SK-N-SH (cell line): ENCODE data around the gene ARHGAP10. TPM values are rescaled to one million over a fixed set of nuclear protein-coding genes. Genes with fewer than 3 reads are reported as not detected.

ENCODE experiments used
- CTCF ChIA-PET: fragments of 300-600, 350-600 bp; formaldehyde crosslinking; extraction: SDS; loops from one replicate; lab custom pipeline; 2021; lab: Yijun Ruan, JAX
- POLR2A ChIA-PET: fragments of 350-600 bp; sonication (Branson Sonifier 250); formaldehyde crosslinking; extraction: SDS; loops from one replicate; lab custom pipeline; 2020; ENCODE audit warnings: antibody characterized with exemption, inconsistent platforms; lab: Yijun Ruan, JAX
- DNase-seq: peaks from one replicate; pipeline ENCODE4 v3.0.0; 2012
- H2AFZ ChIP-seq: fragments of 200-600 bp; sonication (generic); 2 replicates; pipeline ENCODE4 v1.8.1; 2016; ENCODE audit warnings: antibody characterized with exemption, mild to moderate bottlenecking, low read depth
- H3F3A ChIP-seq: fragments of 200-600 bp; sonication (generic); replicated peaks from 2 replicates; pipeline ENCODE3; 2016; ENCODE audit warnings: antibody characterized with exemption, mild to moderate bottlenecking; ENCODE audit not compliant: insufficient read depth
- H3K27ac ChIP-seq, 2 experiments: fragments of 200-500 bp in 1 of 2; fragments of 200-600 bp in 1 of 2; sonication (Bioruptor generic) in 1 of 2; sonication (generic), shearing (Covaris generic) in 1 of 2; 2 replicates each; pipeline versions ENCODE4 v1.5.1 to v1.6.1; 2014 to 2016; ENCODE audit warnings: low read depth in 2 of 2, inconsistent platforms in 1 of 2, low read length in 1 of 2, mild to moderate bottlenecking in 1 of 2, mixed read lengths in 1 of 2
- H3K27me3 ChIP-seq: fragments of 200-600 bp; sonication (generic), shearing (Covaris generic); 2 replicates; pipeline ENCODE4 v1.6.1; 2016; ENCODE audit warnings: mixed run types; ENCODE audit not compliant: insufficient read depth
- H3K36me3 ChIP-seq, 2 experiments: fragments of 200-500 bp in 1 of 2; fragments of 200-600 bp in 1 of 2; sonication (Bioruptor generic) in 1 of 2; sonication (generic) in 1 of 2; replicated peaks in 1 of 2; 2 replicates each; pipeline versions ENCODE3 to v1.5.1; 2014 to 2016; ENCODE audit warnings: low read length in 1 of 2, mild to moderate bottlenecking in 1 of 2; ENCODE audit not compliant: insufficient read depth in 2 of 2, control insufficient read depth in 1 of 2
- H3K4me1 ChIP-seq, 2 experiments: fragments of 200-500 bp in 1 of 2; fragments of 200-600 bp in 1 of 2; sonication (Bioruptor generic) in 1 of 2; sonication (generic), shearing (Covaris generic) in 1 of 2; 2 replicates each; pipeline versions ENCODE4 v1.5.1 to v1.6.1; 2014 to 2016; ENCODE audit warnings: low read depth in 1 of 2, low read length in 1 of 2, mixed run types in 1 of 2; ENCODE audit not compliant: insufficient read depth in 2 of 2, control insufficient read depth in 1 of 2
- H3K4me2 ChIP-seq: fragments of 200-600 bp; sonication (generic), shearing (Covaris generic); 2 replicates; pipeline ENCODE4 v1.6.1; 2017; ENCODE audit warnings: mixed run types
- H3K4me3 ChIP-seq, 2 experiments: fragments of 200-500 bp in 1 of 2; fragments of 200-600 bp in 1 of 2; sonication (Bioruptor generic) in 1 of 2; sonication (generic), shearing (Covaris generic) in 1 of 2; 2 replicates each; pipeline versions ENCODE4 v1.5.1 to v1.8.1; 2014 to 2016; ENCODE audit warnings: low read depth in 2 of 2, inconsistent platforms in 1 of 2, low read length in 1 of 2, mild to moderate bottlenecking in 1 of 2, mixed read lengths in 1 of 2, moderate library complexity in 1 of 2
- H3K79me2 ChIP-seq: fragments of 200-600 bp; sonication (generic); 2 replicates; pipeline ENCODE4 v1.8.1; 2017; ENCODE audit warnings: mild to moderate bottlenecking; ENCODE audit not compliant: insufficient read depth
- H3K9ac ChIP-seq: fragments of 200-600 bp; sonication (generic); 2 replicates; pipeline ENCODE4 v1.6.1; 2017; ENCODE audit warnings: mixed run types
- H3K9me2 ChIP-seq: fragments of 200-600 bp; sonication (generic); 2 replicates; pipeline ENCODE4 v1.6.1; 2017; ENCODE audit warnings: mixed run types
- H3K9me3 ChIP-seq: fragments of 200-600 bp; sonication (generic); 2 replicates; pipeline ENCODE4 v1.6.1; 2017; ENCODE audit warnings: mixed run types, mild to moderate bottlenecking, moderate library complexity
- H4K20me1 ChIP-seq: fragments of 200-600 bp; sonication (generic); 2 replicates; pipeline ENCODE4 v1.6.1; 2017; ENCODE audit warnings: mild to moderate bottlenecking, mixed run types; ENCODE audit not compliant: insufficient read depth
- ELF1 ChIP-seq: IDR thresholded peaks from 2 replicates; pipeline ENCODE4 v1.4.0; 2012
- FOXJ3 ChIP-seq: sonication (generic); formaldehyde crosslinking; IDR thresholded peaks from 2 replicates; pipeline ENCODE4 v1.5.1; 2020; ENCODE audit warnings: mild to moderate bottlenecking, missing genetic modification reagents
- GABPA ChIP-seq: IDR thresholded peaks from 2 replicates; pipeline ENCODE4 v1.4.0; 2012; ENCODE audit warnings: low read depth, mild to moderate bottlenecking
- GATA2 ChIP-seq: sonication (generic); formaldehyde crosslinking; IDR thresholded peaks from 2 replicates; pipeline ENCODE4 v1.5.0; 2020; ENCODE audit warnings: mild to moderate bottlenecking, missing genetic modification reagents
- MAX ChIP-seq: IDR thresholded peaks from 2 replicates; pipeline ENCODE4 v1.4.0; 2012; ENCODE audit warnings: low read depth
- MXI1 ChIP-seq: IDR thresholded peaks from 2 replicates; pipeline ENCODE4 v1.6.1; 2012; ENCODE audit warnings: mild to moderate bottlenecking, low read depth, low read length, improper control_type of control experiment
- POLR2AphosphoS5 ChIP-seq: IDR thresholded peaks from 2 replicates; pipeline ENCODE4 v1.6.1; 2012; ENCODE audit warnings: low read depth, low read length
- TAF1 ChIP-seq: IDR thresholded peaks from 2 replicates; pipeline ENCODE4 v1.6.1; 2012; ENCODE audit warnings: low read depth, mild to moderate bottlenecking, low read length, moderate library complexity, borderline replicate concordance
- USF1 ChIP-seq: IDR thresholded peaks from 2 replicates; pipeline ENCODE4 v1.4.0; 2012; ENCODE audit warnings: low read depth, borderline replicate concordance
- ZBTB33 ChIP-seq: IDR thresholded peaks from 2 replicates; pipeline ENCODE4 v1.4.0; 2012; ENCODE audit warnings: low read depth, borderline replicate concordance
- WGBS: methylation state at CpG from one replicate; pipeline ENCODE4 v1.1.6; 2017; ENCODE audit warnings: low lambda C conversion rate; 5-methylcytosine and 5-hydroxymethylcytosine counted together
- polyA plus RNA-seq, 3 experiments: library from polyadenylated mRNA; depleted of rRNA; stranded (reverse); fragments of >200 nt; gene quantifications; 2 replicates each; pipeline ENCODE4 v1.2.3, GENCODE V29; 2012

Gene ARHGAP10
- polyA plus RNA-seq, 1 of the 3 experiments (the other 2 are of a cell fraction), result 15.1 TPM

- Histone ChIP-seq H3K9me2 (no peaks in the 10 kb centered on the region), H3F3A (no peaks in the 10 kb centered on the region), H3K9me3 (no peaks in the 10 kb centered on the region), H3K4me3 (no peak overlapping the region), H3K27ac (no peak overlapping the region), H4K20me1 (no peaks in the 10 kb centered on the region), H2AFZ (no peak overlapping the region), H3K9ac (no peak overlapping the region), H3K4me1 (no peaks in the 10 kb centered on the region), H3K79me2 (peaks cover 8% of the 10 kb centered on the region; the same call in 1 of the 2 replicates), H3K36me3 (peaks cover 11 to 12% of the 10 kb centered on the region in 2 experiments), H3K4me2 (no peak overlapping the region), H3K27me3 (no peaks in the 10 kb centered on the region)
- TF ChIP-seq MXI1 (no peak), USF1 (no peak), FOXJ3 (no peak), GATA2 (CRISPR knock-in tag) (no peak), ELF1 (no peak), TAF1 (no peak), MAX (no peak), POLR2AphosphoS5 (no peak)
- ChIA-PET CTCF (no interaction called here), POLR2A (no interaction called here)
- DNase-seq, result no peak
- WGBS, result 97% methylated on average over 7 of the region's 7 CpGs
Observed at GRCh38 chr4:148027201-148027600, 295.3 kb downstream of the ARHGAP10 start.

- Histone ChIP-seq H3K9me3 (no peaks in the 10 kb centered on the region), H3K79me2 (peaks cover 8% of the 10 kb centered on the region; the same call in 1 of the 2 replicates), H3K36me3 (peaks cover 0 to 10% of the 10 kb centered on the region in 2 experiments), H3K9ac (no peak overlapping the region), H3K4me3 (no peak overlapping the region), H3K4me2 (no peak overlapping the region), H3K27ac (no peak overlapping the region), H2AFZ (no peak overlapping the region), H4K20me1 (no peaks in the 10 kb centered on the region), H3K27me3 (no peaks in the 10 kb centered on the region), H3K9me2 (no peaks in the 10 kb centered on the region), H3F3A (no peaks in the 10 kb centered on the region), H3K4me1 (no peaks in the 10 kb centered on the region)
- CTCF ChIA-PET, result interaction anchor here (0.8 kb wide), 1 partner anchor 12 kb away, joined by 3 read pairs; no protein-coding TSS in a partner anchor
- WGBS, result 96% methylated on average over 3 of the region's 3 CpGs
- TF ChIP-seq GABPA (no peak), ZBTB33 (no peak)
- POLR2A ChIA-PET, result no interaction called here
- DNase-seq, result no peak
Observed at GRCh38 chr4:148029781-148030180, 297.9 kb downstream of the ARHGAP10 start.
